Epithelial cell of proximal tubule (primary cell): ENCODE measurements around the gene HS6ST2. TPM values are rescaled to one million over a fixed set of nuclear protein-coding genes. Genes with fewer than 3 reads are reported as not detected.

ENCODE experiments used
- DNase-seq: peaks from one replicate; pipeline ENCODE4 v3.0.0-alpha.2; 2011; ENCODE audit warnings: low read depth
- H3K4me3 ChIP-seq: 2 replicates; pipeline ENCODE4 v1.5.1; 2011; ENCODE audit warnings: low read depth, mild to moderate bottlenecking, low read length
- CTCF ChIP-seq: conservative IDR thresholded peaks from 2 replicates; pipeline ENCODE4 v1.5.1; 2012; ENCODE audit warnings: low read depth, mild to moderate bottlenecking, low read length
- total RNA-seq: library from RNA; depleted of rRNA; stranded (reverse); fragments of >200 nt; gene quantifications from 2 replicates; pipeline ENCODE4 v1.2.3, GENCODE V29; 2015

The HS6ST2 gene
- total RNA-seq, 1 donor from 2014 or later: 9.2 TPM

- DNase-seq: peak; percentile 69
- TF ChIP-seq CTCF: no peak
- no peak overlapping the region for H3K4me3 ChIP-seq
Observed at GRCh38 chrX:132594129-132594528, 364.3 kb downstream of the HS6ST2 start.

- DNase-seq: no peak
- TF ChIP-seq CTCF: peak; percentile 57
Observed at GRCh38 chrX:132592880-132593279, 365.5 kb downstream of the HS6ST2 start.

GRCh38 chrX:132591719-132592275 lies 366.6 kb downstream of the HS6ST2 start:
- no peak for TF ChIP-seq CTCF
- H3K4me3 ChIP-seq: no peak overlapping the region
- no peak for DNase-seq

More at GRCh38 chrX:132592880-132593279, 365.5 kb downstream of the HS6ST2 start:
- H3K4me3 ChIP-seq: no peak overlapping the region

- H3K4me3 ChIP-seq: no peak overlapping the region
- no peak for DNase-seq
- no peak for TF ChIP-seq CTCF
Observed at GRCh38 chrX:132590350-132591026, 367.9 kb downstream of the HS6ST2 start.

- no peak for TF ChIP-seq CTCF
Observed at GRCh38 chrX:132584936-132585335, 373.5 kb downstream of the HS6ST2 start.

GRCh38 chrX:132576939-132577338 lies 381.5 kb downstream of the HS6ST2 start:
- no peak for TF ChIP-seq CTCF
- no peak overlapping the region for H3K4me3 ChIP-seq
- no peak for DNase-seq

More at GRCh38 chrX:132584936-132585335, 373.5 kb downstream of the HS6ST2 start:
- no peak overlapping the region for H3K4me3 ChIP-seq
- no peak for DNase-seq

Other genes with a start within 250 kb of the HS6ST2 start
- gene USP26, start 138.5 kb upstream of the HS6ST2 start, total RNA-seq: not detected in 2 replicates